NCI-H146 treated with DMSO at 0.1 percent for 48 hours (cell line): ENCODE data around the gene PTPN3.
"Not testable (repeated sequence)": the region's sequence is repeated elsewhere in the genome, so short reads cannot be mapped to it uniquely, and the experiment has no call there.

Source experiments
- DNase-seq: peaks from one replicate; lab custom pipeline; 2025; ENCODE audit not compliant: unreplicated experiment; lab: John Stamatoyannopoulos, UW

PTPN3 gene

DNA sequence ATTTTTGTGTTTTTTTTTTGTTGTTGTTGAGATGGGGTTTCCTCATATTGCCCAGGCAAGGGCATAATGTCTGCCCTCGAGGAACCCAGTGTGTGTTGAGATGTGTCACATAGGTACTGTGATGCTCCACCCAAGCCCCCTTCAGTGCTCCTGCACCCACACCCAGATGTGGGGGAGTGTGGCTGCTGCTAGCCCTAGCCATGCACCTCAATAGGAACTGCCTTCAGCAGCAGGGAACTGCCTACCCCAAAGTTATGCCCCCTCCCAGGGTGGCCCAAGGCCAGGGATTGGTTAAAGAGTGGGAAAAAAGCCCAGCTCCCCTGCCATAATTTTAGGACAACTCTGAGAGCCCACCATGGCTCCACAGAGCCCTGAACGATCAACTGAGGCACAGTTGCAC is 143.9 kb downstream of the PTPN3 start:
- no peak for DNase-seq

DNA sequence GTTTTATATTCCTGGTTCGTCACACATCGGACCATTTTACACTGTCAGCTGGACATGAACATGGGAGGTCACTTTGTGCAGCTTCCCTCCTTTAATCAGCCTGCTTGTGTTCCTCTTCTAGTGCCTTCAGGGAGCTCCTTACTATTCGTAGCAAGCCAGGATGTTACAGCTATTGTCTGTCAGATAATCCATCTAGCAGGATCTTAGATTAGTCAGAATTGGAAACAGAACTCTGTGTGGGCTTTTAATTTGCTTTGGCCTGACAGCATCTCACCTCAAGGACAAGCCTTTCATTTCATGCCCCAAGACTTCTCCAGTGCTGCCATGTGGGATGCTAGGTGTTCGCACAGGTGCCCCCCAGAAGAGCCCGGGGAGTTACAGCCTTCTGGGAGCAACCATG is 147.1 kb downstream of the PTPN3 start:
- no peak for DNase-seq

DNA sequence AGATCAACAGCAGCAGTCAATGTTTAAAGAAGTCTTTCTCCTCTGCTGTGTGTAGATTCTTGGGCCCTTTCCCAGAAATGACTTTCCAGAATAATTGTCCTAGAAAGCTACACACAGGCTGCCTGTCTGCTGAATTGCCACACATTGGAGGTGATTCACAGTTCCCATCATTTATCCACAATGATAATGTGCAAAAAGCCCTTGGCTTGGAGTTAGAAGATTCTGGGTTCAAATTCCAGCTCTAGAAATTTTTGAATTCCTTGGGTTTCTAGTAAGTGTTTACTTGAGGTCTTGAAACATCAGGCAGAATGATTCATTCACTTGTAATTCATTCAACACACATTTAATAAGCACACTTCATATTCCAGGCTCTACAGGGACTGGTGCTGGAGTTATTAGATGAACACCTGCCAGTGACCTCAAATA is 148.7 kb downstream of the PTPN3 start:
- DNase-seq, result no peak

DNA sequence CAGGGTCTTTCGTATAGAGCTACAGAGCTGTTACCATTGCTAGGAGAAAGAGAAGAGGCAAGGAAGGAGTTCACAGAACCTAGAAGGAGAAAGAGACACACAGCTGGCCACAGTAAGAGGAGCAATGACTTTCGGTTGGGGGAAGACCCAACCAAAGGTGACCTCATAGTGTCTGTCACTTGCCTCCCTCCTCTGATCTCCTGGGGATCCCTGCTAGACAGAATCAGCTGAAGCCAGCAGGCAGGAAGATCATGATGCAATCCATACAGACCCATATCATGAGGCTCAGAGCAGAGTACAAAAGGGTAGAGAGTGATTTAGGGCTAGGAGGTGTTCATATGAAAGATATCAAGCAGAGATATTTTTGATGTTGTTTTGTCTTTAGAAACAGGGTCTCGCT is 151.2 kb downstream of the PTPN3 start:
- DNase-seq, result no peak

DNA sequence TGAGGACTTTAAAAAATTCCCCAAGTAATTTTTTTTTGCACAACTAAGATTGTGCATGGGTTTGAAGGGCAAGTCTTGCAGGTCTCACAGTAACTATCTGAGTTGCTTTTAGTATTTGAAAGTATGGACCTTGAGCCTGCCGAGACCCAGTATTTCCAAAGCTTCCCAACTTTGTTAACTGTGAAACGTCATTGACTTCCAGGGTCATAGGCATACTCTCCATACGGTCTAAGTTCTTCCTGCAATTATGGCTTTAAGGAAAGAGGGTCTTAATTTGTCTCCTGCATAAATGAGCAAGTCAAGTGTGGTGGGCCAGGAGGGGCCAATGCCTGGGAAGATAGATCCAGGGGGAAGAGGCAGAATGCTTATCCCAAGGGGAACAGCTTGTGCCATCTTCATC is 153.2 kb downstream of the PTPN3 start:
- no peak for DNase-seq

DNA sequence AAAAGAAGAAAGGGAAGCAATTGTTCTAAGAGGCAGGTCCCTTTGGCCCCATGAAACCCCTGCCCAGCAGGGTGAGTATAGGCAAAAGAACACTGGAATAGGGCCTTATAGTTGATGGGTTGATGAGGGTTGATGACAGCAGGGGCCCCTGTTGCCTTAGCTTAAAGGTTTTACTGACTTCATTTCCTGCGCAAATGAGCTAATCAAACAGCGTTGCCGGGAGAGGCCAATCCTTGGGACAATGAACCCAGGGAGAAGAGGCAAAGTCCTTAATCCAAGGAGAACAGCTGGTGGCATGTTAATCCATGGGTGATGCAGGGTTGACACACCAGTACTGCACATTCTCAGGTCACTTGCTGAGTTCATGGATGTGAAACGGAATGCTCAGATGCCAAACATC is 155.2 kb downstream of the PTPN3 start:
- peak; percentile 57 for DNase-seq

DNA sequence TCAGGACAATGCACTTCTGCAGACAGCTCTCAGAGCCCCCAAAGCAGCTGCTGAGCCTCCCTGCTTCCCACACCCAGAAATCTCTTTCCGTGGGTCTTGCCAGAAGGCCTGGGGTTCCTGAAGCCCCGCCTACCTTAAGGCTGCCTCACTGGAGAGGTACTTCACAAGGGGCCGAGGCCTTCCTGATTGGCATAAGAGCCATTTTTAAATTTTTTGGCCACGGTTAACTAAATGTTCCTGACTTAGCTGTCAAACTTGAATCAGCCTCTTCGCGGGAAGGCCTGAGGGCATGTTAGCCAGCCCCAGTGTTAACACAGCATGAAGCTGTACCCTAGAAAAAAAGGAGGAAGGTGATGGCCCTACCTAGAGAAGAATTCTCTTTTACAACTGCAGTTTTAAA is 156.5 kb downstream of the PTPN3 start:
- DNase-seq, result no peak

DNA sequence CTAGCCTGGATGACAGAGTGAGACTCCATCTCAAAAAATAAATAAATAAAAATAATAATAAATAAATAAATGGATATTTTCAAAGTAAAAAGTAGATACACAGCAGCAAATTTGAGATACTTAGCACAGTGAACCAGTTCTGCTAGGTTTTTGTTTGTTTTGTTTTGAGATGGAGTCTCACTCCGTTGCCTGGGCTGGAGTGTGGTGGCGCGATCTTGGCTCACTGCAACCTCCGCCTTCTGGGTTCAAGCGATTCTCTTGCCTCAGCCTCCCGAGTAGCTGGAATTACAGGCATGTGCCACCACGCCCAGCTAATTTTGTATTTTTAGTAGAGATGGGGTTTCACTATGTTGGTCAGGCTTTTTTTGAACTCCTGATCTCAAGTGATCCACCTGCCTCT is 157.1 kb downstream of the PTPN3 start:
- DNase-seq, result not testable (repeated sequence)

DNA sequence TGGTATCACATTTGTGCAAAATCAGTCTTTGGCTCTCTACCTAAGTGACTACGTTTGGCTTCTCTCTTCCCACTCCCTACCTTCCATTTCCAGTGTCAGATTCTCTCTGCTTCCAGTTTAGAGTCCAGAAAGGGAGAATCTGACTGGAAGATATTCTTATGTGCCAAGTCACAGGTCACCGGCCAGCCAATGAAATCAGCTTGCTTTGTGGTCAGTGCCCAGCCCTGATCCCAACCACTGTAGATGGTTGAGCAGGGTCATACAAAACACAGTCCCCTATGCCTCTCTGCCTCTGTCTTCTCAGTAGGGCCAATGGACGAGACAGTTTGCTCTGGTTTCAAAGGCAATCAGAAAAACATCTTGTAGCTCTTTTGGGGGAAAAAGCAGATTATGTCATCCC is 161.7 kb downstream of the PTPN3 start:
- no peak for DNase-seq

DNA sequence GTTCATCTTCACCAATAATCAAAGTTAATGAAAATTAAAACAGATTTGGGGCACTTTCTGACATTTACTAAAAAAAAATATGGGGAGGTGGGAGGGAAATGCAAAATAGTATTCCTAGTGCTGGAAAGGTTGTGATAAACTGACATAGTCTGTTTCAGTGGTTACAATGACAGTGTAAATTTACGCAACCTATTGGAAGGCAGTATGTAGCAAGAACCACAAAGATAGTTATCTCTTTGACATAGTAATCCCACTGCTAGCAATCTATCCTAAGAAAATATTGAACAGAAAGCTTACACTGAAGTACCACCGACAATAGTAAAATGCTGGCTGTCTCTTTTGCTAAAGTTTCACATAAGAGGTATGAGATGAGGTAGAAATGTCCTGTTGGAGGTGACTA is 162.2 kb downstream of the PTPN3 start:
- DNase-seq, result no peak

DNA sequence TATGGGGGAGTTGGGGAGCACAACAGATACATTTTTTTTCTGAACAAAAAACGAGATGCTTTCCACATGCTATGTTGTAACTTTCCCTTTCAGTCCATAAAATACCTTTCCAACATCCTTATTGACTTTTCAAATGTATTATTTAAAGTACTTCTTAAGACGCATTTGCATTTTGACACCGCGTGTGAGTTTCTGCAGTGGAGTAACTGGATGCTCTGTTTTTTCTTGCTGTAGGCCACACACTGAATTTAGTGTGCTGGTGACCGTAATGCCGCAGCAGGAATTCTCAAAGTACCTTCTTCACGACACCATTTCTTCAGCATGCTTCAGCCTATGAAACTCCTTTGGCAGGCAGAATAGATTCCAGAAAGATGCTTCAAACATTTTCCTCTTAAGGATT is 163.0 kb downstream of the PTPN3 start:
- no peak for DNase-seq

DNA sequence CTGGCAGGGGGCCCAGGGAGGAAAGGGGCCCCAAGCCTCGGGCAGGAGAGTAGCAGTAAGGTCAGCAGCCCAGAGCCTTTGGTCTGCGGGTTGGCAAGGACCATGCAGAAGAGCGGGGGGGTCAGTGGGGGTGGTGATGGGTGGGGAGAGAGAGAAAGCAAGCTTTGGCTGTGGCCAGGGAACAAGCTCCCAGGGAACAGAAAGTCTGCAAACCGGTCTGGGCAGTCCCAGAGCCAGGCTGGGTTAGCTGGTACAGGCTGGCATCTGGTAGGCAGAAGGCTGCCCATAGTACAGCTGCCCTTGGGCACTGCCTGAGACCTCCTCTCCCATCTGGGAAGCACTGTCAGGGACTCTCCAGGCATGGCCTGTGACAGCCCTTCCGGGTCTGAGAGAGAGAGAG is 166.8 kb downstream of the PTPN3 start:
- no peak for DNase-seq

DNA sequence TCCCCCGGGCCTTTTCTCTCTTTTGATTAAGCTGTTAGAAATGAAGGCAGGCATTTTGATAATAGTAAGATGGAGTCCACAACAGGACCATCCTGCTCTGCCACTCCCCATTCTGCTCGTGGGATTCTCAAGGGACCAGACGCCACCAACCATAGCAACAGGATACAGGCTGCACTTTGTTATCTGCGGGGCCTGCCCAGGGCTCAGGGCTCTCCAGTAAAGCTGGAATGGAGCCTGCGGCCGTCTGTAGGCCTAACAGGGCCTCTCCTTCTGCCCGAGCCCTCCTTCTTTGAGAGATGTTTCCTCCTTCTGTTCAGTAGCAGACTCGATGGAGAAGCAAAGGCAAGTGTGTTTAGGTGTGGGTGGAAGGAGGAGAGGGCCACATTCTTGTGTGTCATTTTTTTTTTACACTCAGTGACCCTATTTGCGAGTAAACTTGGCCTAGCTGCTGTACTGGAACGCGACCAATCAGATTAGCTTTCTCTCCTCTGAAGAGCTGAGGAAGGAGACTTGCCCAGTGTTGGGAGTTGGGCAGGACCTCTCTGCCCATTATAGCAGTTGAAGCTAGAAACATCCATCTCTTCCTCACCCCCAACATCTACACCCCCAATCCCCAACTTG is 168.4 kb downstream of the PTPN3 start:
- DNase-seq, result no peak

DNA sequence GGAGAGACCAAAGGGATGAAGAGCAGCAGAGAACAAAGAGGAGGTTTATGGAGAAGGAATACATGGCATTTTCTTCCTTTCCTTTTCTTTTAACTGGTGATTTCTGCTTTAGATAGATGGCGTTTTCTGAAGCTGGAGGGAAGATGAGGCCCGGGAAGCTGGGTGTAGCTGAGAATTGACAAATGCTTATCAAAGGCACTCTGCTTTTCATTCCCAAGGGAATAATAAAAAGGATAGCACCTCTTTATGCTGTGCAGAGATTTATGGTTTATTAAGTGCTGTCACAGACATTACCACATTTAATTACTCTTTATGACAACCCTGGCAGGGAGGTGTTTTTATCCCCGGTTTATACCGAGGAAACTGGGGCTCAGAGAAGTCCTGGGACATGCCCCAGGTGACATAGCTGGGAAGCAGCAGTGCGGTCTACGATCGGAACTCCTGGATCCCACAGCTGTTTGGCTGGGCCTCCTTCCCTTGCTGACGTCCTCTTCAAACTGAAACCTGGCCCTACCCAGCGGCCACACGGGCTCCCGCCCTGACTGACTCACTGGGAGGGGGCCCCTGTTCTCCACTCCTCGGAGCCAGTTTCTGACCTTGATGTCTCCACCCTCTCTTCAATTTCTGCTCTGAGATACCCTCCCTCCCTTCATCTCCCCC is 169.0 kb downstream of the PTPN3 start:
- DNase-seq, result no peak
